OCI-LY3 (cell line): ENCODE measurements around the gene DUSP1.

ENCODE experiments used
- H2AFZ ChIP-seq: fragments of 200-600, 300-600 bp; shearing (Covaris generic); 2 replicates; pipeline ENCODE4 v1.6.0; 2014; ENCODE audit warnings: antibody characterized with exemption, low read depth, low read length
- H3K27ac ChIP-seq: fragments of 200-600, 300-600 bp; sonication (generic); 2 replicates; pipeline ENCODE4 v1.5.1; 2014; ENCODE audit warnings: mild to moderate bottlenecking, low read length, moderate library complexity, mixed read lengths
- H3K27me3 ChIP-seq: fragments of 200-600, 300-600 bp; sonication (generic); 2 replicates; pipeline ENCODE4 v1.6.1; 2014; ENCODE audit warnings: low read depth, low read length, mixed read lengths
- H3K36me3 ChIP-seq: fragments of 200-600, 300-600 bp; sonication (generic); replicated peaks from 2 replicates; pipeline ENCODE3; 2014; ENCODE audit warnings: low read depth, low read length, mixed read lengths
- H3K4me1 ChIP-seq: fragments of 300-600, 200-600 bp; sonication (generic); 2 replicates; pipeline ENCODE4 v1.6.1; 2014; ENCODE audit warnings: low read length, mixed read lengths
- H3K4me2 ChIP-seq: fragments of 200-600, 300-600 bp; sonication (generic); 2 replicates; pipeline ENCODE4 v1.6.1; 2014; ENCODE audit warnings: low read length, mixed read lengths
- H3K4me3 ChIP-seq: fragments of 300-600, 200-600 bp; sonication (generic); 2 replicates; pipeline ENCODE4 v1.5.1; 2014; ENCODE audit warnings: antibody characterized with exemption, mild to moderate bottlenecking, low read length, moderate library complexity
- H3K79me2 ChIP-seq: fragments of 300-600, 200-600 bp; shearing (Covaris generic); 2 replicates; pipeline ENCODE4 v1.6.1; 2014; ENCODE audit warnings: mild to moderate bottlenecking, low read length, mixed read lengths
- H3K9ac ChIP-seq: fragments of 300-600, 200-600 bp; shearing (Covaris generic); 2 replicates; pipeline ENCODE4 v1.6.0; 2014; ENCODE audit warnings: mild to moderate bottlenecking, low read length, moderate library complexity
- H3K9me3 ChIP-seq: fragments of 200-600, 300-600 bp; shearing (Covaris generic); 2 replicates; pipeline ENCODE4 v1.6.1; 2014; ENCODE audit warnings: low read length, mixed read lengths; ENCODE audit not compliant: insufficient read depth
- H4K20me1 ChIP-seq: fragments of 200-600, 300-600 bp; sonication (generic); 2 replicates; pipeline ENCODE4 v1.6.1; 2016; ENCODE audit warnings: low read length, mixed read lengths; ENCODE audit not compliant: insufficient read depth
- EZH2phosphoT487 ChIP-seq: fragments of 200-600 bp; shearing (Covaris generic); IDR thresholded peaks from 2 replicates; pipeline ENCODE4 v1.6.1; 2018; ENCODE audit warnings: antibody characterized with exemption, mixed run types, low read depth
- TF ChIP-seq, protein P1 (sequence below): fragments of 200-600, 300-600 bp; sonication (generic); IDR thresholded peaks from 2 replicates; pipeline ENCODE4 v1.5.1; 2014; ENCODE audit warnings: antibody characterized with exemption, low read length, low read depth

The DUSP1 gene

GRCh38 chr5:172729588-172729987 lies 41.4 kb downstream of the DUSP1 start:
- Histone ChIP-seq H3K9ac (no peak overlapping the region), H3K27me3 (peaks cover 13% of the 10 kb centered on the region), H3K79me2 (no peaks in the 10 kb centered on the region), H3K9me3 (no peaks in the 10 kb centered on the region), H3K27ac (no peak overlapping the region), H3K36me3 (no peaks in the 10 kb centered on the region), H3K4me1 (no peaks in the 10 kb centered on the region), H3K4me3 (no peak overlapping the region), H4K20me1 (no peaks in the 10 kb centered on the region), H3K4me2 (no peak overlapping the region), H2AFZ (no peak overlapping the region)
- no peak for TF ChIP-seq EZH2phosphoT487
- TF ChIP-seq, protein P1, sequence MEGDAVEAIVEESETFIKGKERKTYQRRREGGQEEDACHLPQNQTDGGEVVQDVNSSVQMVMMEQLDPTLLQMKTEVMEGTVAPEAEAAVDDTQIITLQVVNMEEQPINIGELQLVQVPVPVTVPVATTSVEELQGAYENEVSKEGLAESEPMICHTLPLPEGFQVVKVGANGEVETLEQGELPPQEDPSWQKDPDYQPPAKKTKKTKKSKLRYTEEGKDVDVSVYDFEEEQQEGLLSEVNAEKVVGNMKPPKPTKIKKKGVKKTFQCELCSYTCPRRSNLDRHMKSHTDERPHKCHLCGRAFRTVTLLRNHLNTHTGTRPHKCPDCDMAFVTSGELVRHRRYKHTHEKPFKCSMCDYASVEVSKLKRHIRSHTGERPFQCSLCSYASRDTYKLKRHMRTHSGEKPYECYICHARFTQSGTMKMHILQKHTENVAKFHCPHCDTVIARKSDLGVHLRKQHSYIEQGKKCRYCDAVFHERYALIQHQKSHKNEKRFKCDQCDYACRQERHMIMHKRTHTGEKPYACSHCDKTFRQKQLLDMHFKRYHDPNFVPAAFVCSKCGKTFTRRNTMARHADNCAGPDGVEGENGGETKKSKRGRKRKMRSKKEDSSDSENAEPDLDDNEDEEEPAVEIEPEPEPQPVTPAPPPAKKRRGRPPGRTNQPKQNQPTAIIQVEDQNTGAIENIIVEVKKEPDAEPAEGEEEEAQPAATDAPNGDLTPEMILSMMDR = no peak

GRCh38 chr5:172728481-172729241 lies 42.3 kb downstream of the DUSP1 start:
- Histone ChIP-seq H2AFZ (no peak overlapping the region), H3K4me3 (no peak overlapping the region), H3K27ac (no peak overlapping the region), H3K4me1 (no peaks in the 10 kb centered on the region), H3K4me2 (no peak overlapping the region), H3K27me3 (peaks cover 10% of the 10 kb centered on the region), H3K36me3 (no peaks in the 10 kb centered on the region), H3K79me2 (no peaks in the 10 kb centered on the region), H4K20me1 (no peaks in the 10 kb centered on the region), H3K9me3 (no peaks in the 10 kb centered on the region), H3K9ac (no peak overlapping the region)
- TF ChIP-seq, protein P1 = no peak
- no peak for TF ChIP-seq EZH2phosphoT487

DNA sequence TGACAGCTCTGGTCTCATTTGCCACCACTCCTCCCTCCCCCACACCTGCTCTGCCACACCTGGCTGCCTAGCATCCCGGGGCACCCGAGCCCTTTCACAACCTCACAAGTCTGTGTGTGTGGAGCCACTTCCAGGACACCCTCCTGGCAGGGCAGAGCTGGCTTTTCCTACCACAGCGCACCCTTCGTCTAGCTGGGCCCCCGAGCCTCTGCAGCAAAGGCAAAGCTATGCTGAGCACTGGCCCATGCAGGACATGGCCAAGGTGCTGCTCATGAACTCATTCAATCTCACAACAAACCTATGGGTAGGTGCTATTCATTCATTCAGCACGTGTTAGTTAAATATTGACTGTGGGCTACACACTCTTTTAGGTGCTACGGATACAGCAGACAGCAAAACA lies 43.4 kb downstream of the DUSP1 start:
- H3K4me2 ChIP-seq = no peak overlapping the region
- no peaks in the 10 kb centered on the region for H3K79me2 ChIP-seq
- H3K4me3 ChIP-seq = no peak overlapping the region
- no peaks in the 10 kb centered on the region for H3K4me1 ChIP-seq
- H3K27me3 ChIP-seq = peaks cover 11% of the 10 kb centered on the region
- no peak for TF ChIP-seq EZH2phosphoT487
- TF ChIP-seq, protein P1 = no peak
- H3K27ac ChIP-seq = no peak overlapping the region
- H3K36me3 ChIP-seq = no peaks in the 10 kb centered on the region
- no peak overlapping the region for H3K9ac ChIP-seq
- H3K9me3 ChIP-seq = no peaks in the 10 kb centered on the region
- H2AFZ ChIP-seq = no peak overlapping the region
- H4K20me1 ChIP-seq = no peaks in the 10 kb centered on the region

DNA sequence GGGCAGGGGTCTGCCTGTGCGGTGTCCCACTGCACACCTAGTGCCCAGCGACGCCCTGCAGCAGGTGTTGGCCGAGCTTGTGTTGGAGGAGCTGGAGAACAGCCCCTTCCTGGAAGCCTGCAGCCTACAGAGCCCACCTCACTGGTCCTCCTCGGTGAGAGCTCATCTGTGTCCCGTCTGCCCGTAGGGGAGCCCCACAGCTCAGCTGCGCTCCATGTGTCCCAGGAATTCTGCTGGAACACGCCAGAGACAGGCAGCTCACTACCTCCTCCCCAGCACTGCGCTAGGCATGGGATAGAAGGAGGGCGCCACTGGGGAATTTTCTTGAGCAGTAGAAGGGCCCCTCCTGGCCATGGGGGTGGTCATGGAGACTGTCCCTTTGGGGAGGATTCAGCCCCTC lies 44.0 kb downstream of the DUSP1 start:
- TF ChIP-seq EZH2phosphoT487 = no peak
- TF ChIP-seq, protein P1 = no peak

More for the DNA sequence above, 44.0 kb downstream of the DUSP1 start:
- Histone ChIP-seq H3K9ac (no peak overlapping the region), H3K27ac (no peak overlapping the region), H3K79me2 (no peaks in the 10 kb centered on the region), H3K9me3 (no peaks in the 10 kb centered on the region), H3K4me2 (no peak overlapping the region), H3K36me3 (no peaks in the 10 kb centered on the region), H2AFZ (no peak overlapping the region), H4K20me1 (no peaks in the 10 kb centered on the region), H3K4me1 (no peaks in the 10 kb centered on the region), H3K4me3 (no peak overlapping the region), H3K27me3 (peaks cover 17% of the 10 kb centered on the region)
